CD14-positive monocyte (primary cell): ENCODE data around the gene ZNF627. TPM values are rescaled to one million over a fixed set of nuclear protein-coding genes. Genes with fewer than 3 reads are reported as not detected.
"Not testable (repeated sequence)": the region's sequence is repeated elsewhere in the genome, so short reads cannot be mapped to it uniquely, and the experiment has no call there.

Experiments used
- DNase-seq, 3 donors: peaks; one replicate each; pipeline ENCODE4 v3.0.0-alpha.2; 2011 to 2022
- H2AFZ ChIP-seq: 2 replicates; pipeline ENCODE4 v1.6.0; 2012; ENCODE audit warnings: mild to moderate bottlenecking, low read depth, low read length, inconsistent platforms; ENCODE audit not compliant: insufficient read depth, poor library complexity, severe bottlenecking
- H3K27ac ChIP-seq, 2 donors: 1 replicate in 1 of 2; 2 replicates in 1 of 2; pipeline ENCODE4 v1.5.1; 2012 to 2013; ENCODE audit warnings: low read length in 2 of 2, control low read depth in 1 of 2, inconsistent platforms in 1 of 2, low read depth in 1 of 2, mild to moderate bottlenecking in 1 of 2
- H3K27me3 ChIP-seq, 2 donors: one replicate each; pipeline versions ENCODE4 v1.6.0 to v1.6.1; 2011 to 2013; ENCODE audit warnings: low read length in 2 of 2; ENCODE audit not compliant: control insufficient read depth in 2 of 2, insufficient read depth in 2 of 2
- H3K36me3 ChIP-seq, 2 donors: replicated peaks in 1 of 2; 1 replicate in 1 of 2; 2 replicates in 1 of 2; pipeline versions ENCODE4 v1.5.1 to v1.6.1; 2012 to 2013; ENCODE audit warnings: low read length in 2 of 2, control low read depth in 1 of 2, inconsistent platforms in 1 of 2, mild to moderate bottlenecking in 1 of 2; ENCODE audit not compliant: insufficient read depth in 2 of 2, control insufficient read depth in 1 of 2
- H3K4me1 ChIP-seq, 2 donors: 1 replicate in 1 of 2; 2 replicates in 1 of 2; pipeline versions ENCODE4 v1.5.1 to v1.6.1; 2012 to 2013; ENCODE audit warnings: low read length in 2 of 2, control low read depth in 1 of 2, inconsistent platforms in 1 of 2, mild to moderate bottlenecking in 1 of 2, moderate library complexity in 1 of 2; ENCODE audit not compliant: insufficient read depth in 2 of 2, control insufficient read depth in 1 of 2
- H3K4me2 ChIP-seq: replicated peaks from 2 replicates; pipeline ENCODE3; 2012; ENCODE audit warnings: low read length, moderate library complexity, mild to moderate bottlenecking; ENCODE audit not compliant: poor library complexity, severe bottlenecking; ENCODE audit errors: extremely low read depth
- H3K4me3 ChIP-seq, 3 experiments: fragments of 200-600 bp in 1 of 3; sonication (generic) in 1 of 3; replicated peaks in 1 of 3; 1 replicate in 2 of 3; 2 replicates in 1 of 3; pipeline ENCODE4 v1.5.1; 2011 to 2013; ENCODE audit warnings: low read length in 3 of 3, mild to moderate bottlenecking in 3 of 3, control low read depth in 2 of 3, low read depth in 2 of 3, inconsistent platforms in 1 of 3, moderate library complexity in 1 of 3
- H3K79me2 ChIP-seq: 2 replicates; pipeline ENCODE4 v1.6.0; 2012; ENCODE audit warnings: mild to moderate bottlenecking, control low read depth, inconsistent platforms, low read length, moderate library complexity; ENCODE audit not compliant: insufficient read depth
- H3K9ac ChIP-seq: 2 replicates; pipeline ENCODE4 v1.6.0; 2017; ENCODE audit warnings: low read length, mild to moderate bottlenecking; ENCODE audit not compliant: insufficient read depth, poor library complexity, severe bottlenecking
- H3K9me3 ChIP-seq, 2 donors: replicated peaks in 1 of 2; 1 replicate in 1 of 2; 2 replicates in 1 of 2; pipeline versions ENCODE4 v1.5.1 to v1.6.1; 2012 to 2013; ENCODE audit warnings: low read length in 2 of 2, control low read depth in 1 of 2; ENCODE audit not compliant: control insufficient read depth in 1 of 2, insufficient read depth in 1 of 2
- H4K20me1 ChIP-seq: 2 replicates; pipeline ENCODE4 v1.6.0; 2012; ENCODE audit warnings: mild to moderate bottlenecking, low read length, control low read depth, moderate library complexity; ENCODE audit not compliant: insufficient read depth
- H3K27ac Mint-ChIP-seq, 7 donors: one replicate each; pipeline ENCODE4 v1.8.0; 2020; ENCODE audit warnings: mild to moderate bottlenecking in 7 of 7, mixed read lengths in 7 of 7, moderate library complexity in 6 of 7, inconsistent platforms in 2 of 7
- H3K27me3 Mint-ChIP-seq, 3 donors: one replicate each; pipeline ENCODE4 v1.8.0; 2021 to 2022; ENCODE audit warnings: low read depth in 3 of 3, mild to moderate bottlenecking in 3 of 3, mixed read lengths in 3 of 3, moderate library complexity in 3 of 3, inconsistent platforms in 1 of 3
- H3K36me3 Mint-ChIP-seq, 2 donors: one replicate each; pipeline ENCODE4 v1.8.0; 2020; ENCODE audit warnings: mixed read lengths in 2 of 2, inconsistent platforms in 1 of 2, mild to moderate bottlenecking in 1 of 2
- H3K4me1 Mint-ChIP-seq: one replicate; pipeline ENCODE4 v1.8.0; 2020; ENCODE audit warnings: mild to moderate bottlenecking, mixed read lengths
- H3K4me3 Mint-ChIP-seq, 2 donors: one replicate each; pipeline ENCODE4 v1.8.0; 2020; ENCODE audit warnings: mild to moderate bottlenecking in 2 of 2, mixed read lengths in 2 of 2, moderate library complexity in 1 of 2
- H3K9me3 Mint-ChIP-seq, 7 donors: one replicate each; pipeline ENCODE4 v1.8.0; 2020 to 2022; ENCODE audit warnings: mixed read lengths in 7 of 7, mild to moderate bottlenecking in 6 of 7, moderate library complexity in 6 of 7, inconsistent platforms in 2 of 7
- CTCF ChIP-seq: fragments of 200-600 bp; IDR thresholded peaks from one replicate; pipeline ENCODE4 v1.8.0; 2022; ENCODE audit warnings: antibody characterized with exemption, mild to moderate bottlenecking
- WGBS: methylation state at CpG from one replicate; pipeline ENCODE4 v1.1.5; 2013; ENCODE audit warnings: missing lambda C conversion rate; ENCODE audit not compliant: insufficient coverage; 5-methylcytosine and 5-hydroxymethylcytosine counted together
- intact Hi-C, 2 donors: fragments of 100-400 bp; cut with micrococcal nuclease; formaldehyde crosslinking; loops; one replicate each; pipeline versions ENCODE4 v1.15.0 to v1.15.1; 2023
- polyA plus RNA-seq, 3 donors: library from polyadenylated mRNA; depleted of rRNA in 1 of 3; unstranded in 2 of 3; stranded (reverse) in 1 of 3; fragments of 300-500 nt in 2 of 3; fragments of >200 nt in 1 of 3; fragmentation: Illumina TruSeq in 2 of 3; gene quantifications; 1 replicate in 2 of 3; 2 replicates in 1 of 3; pipeline ENCODE4 v1.2.3, GENCODE V29; 2012 to 2021

Gene ZNF627
- polyA plus RNA-seq, 3 donors, result 1.7 to 3.7 (median 3.4) TPM

GRCh38 chr19:11620553-11620952 is 23.3 kb downstream of the ZNF627 start:
- Mint-ChIP-seq H3K4me3 (no peak overlapping the region), H3K27ac (no peak overlapping the region), H3K9me3 (peaks cover 15 to 33% (median 26%) of the 10 kb centered on the region in 7 donors), H3K4me1 (peaks cover 15% of the 10 kb centered on the region), H3K36me3 (peaks cover 50 to 54% of the 10 kb centered on the region in 2 donors), H3K27me3 (peaks cover 29 to 30% (median 30%) of the 10 kb centered on the region in 3 donors)
- Histone ChIP-seq H3K27ac (no peak overlapping the region), H3K79me2 (no peaks in the 10 kb centered on the region), H3K27me3 (peaks cover 15 to 25% of the 10 kb centered on the region in 2 donors), H3K4me3 (no peak overlapping the region), H3K9me3 (peaks cover 24 to 32% of the 10 kb centered on the region in 2 donors), H4K20me1 (no peaks in the 10 kb centered on the region), H3K4me1 (peaks cover 3 to 6% of the 10 kb centered on the region in 2 donors), H3K9ac (no peak overlapping the region), H3K4me2 (no peak overlapping the region), H3K36me3 (peaks cover 32 to 55% of the 10 kb centered on the region in 2 donors), H2AFZ (no peak overlapping the region)
- intact Hi-C loops, result no loop called here
- WGBS, result 96% methylated on average over 3 of the region's 4 CpGs
- no peak for TF ChIP-seq CTCF
- DNase-seq, result no peak

GRCh38 chr19:11622401-11622800 is 25.1 kb downstream of the ZNF627 start:
- DNase-seq, H3K4me3 Mint-ChIP-seq, H3K27ac ChIP-seq, H3K27ac Mint-ChIP-seq, H2AFZ ChIP-seq, H3K79me2 ChIP-seq, H3K9ac ChIP-seq, intact Hi-C loops, H3K4me2 ChIP-seq, H4K20me1 ChIP-seq, H3K4me3 ChIP-seq, H3K4me1 ChIP-seq: not testable (repeated sequence)
- Mint-ChIP-seq H3K9me3 (peaks cover 8 to 16% (median 11%) of the 10 kb centered on the region in 7 donors), H3K27me3 (peaks cover 38 to 44% (median 40%) of the 10 kb centered on the region in 3 donors), H3K36me3 (peaks cover 31 to 37% of the 10 kb centered on the region in 2 donors), H3K4me1 (peaks cover 26% of the 10 kb centered on the region)
- peaks cover 16 to 37% of the 10 kb centered on the region in 2 donors for H3K36me3 ChIP-seq
- 100% methylated on average over 1 of the region's 3 CpGs for WGBS
- peaks cover 6 to 17% of the 10 kb centered on the region in 2 donors for H3K9me3 ChIP-seq
- H3K27me3 ChIP-seq, result peaks cover 15 to 32% of the 10 kb centered on the region in 2 donors
